B cell (primary cell): ENCODE results near the gene NME9. TPM values are rescaled to one million over a fixed set of nuclear protein-coding genes. Genes with fewer than 3 reads are reported as not detected.

Experiments
- ATAC-seq: fragments of 200-7000 bp; cut with Tn5 transposase; one replicate; pipeline ENCODE4 v1.10.0; 2021; ENCODE audit warnings: low read depth, mild to moderate bottlenecking, moderate number of reproducible peaks, moderate library complexity
- CTCF ChIA-PET: fragments of 350-600 bp; sonication (Branson Sonifier 250); formaldehyde crosslinking; loops from one replicate; lab custom pipeline; 2021; ENCODE audit warnings: antibody characterized with exemption, inconsistent platforms; lab: Charles Lee
- POLR2A ChIA-PET: fragments of 350-600 bp; sonication (Branson Sonifier 250); formaldehyde crosslinking; loops from one replicate; lab custom pipeline; 2021; ENCODE audit warnings: antibody characterized with exemption; lab: Charles Lee
- DNase-seq: peaks from one replicate; pipeline ENCODE4 v3.0.0; 2013
- H2AFZ ChIP-seq: 2 replicates; pipeline ENCODE4 v1.6.1; 2012; ENCODE audit warnings: mild to moderate bottlenecking, low read depth, low read length; ENCODE audit not compliant: insufficient read depth, poor library complexity, severe bottlenecking
- H3K27ac ChIP-seq, 2 donors: 1 replicate in 1 of 2; 2 replicates in 1 of 2; pipeline ENCODE4 v1.5.1; 2012 to 2013; ENCODE audit warnings: low read length in 2 of 2, mild to moderate bottlenecking in 2 of 2, moderate library complexity in 1 of 2
- H3K27me3 ChIP-seq, 4 experiments: fragments of 200-600 bp in 1 of 4; sonication (generic) in 1 of 4; replicated peaks in 1 of 4; 1 replicate in 2 of 4; 2 replicates in 2 of 4; pipeline versions ENCODE4 v1.6.1 to v1.7.0; 2013 to 2016; ENCODE audit warnings: low read length in 3 of 4, mild to moderate bottlenecking in 2 of 4, mixed read lengths in 1 of 4, moderate library complexity in 1 of 4; ENCODE audit not compliant: insufficient read depth in 4 of 4, control insufficient read depth in 3 of 4; ENCODE audit errors: control extremely low read depth in 1 of 4
- H3K36me3 ChIP-seq, 2 experiments: replicated peaks in 1 of 2; 1 replicate in 1 of 2; 2 replicates in 1 of 2; pipeline versions ENCODE4 v1.6.1 to v1.7.1; 2013; ENCODE audit warnings: low read length in 1 of 2; ENCODE audit not compliant: insufficient read depth in 2 of 2, control insufficient read depth in 1 of 2; ENCODE audit errors: control extremely low read depth in 1 of 2, extremely low read depth in 1 of 2
- H3K4me1 ChIP-seq, 2 donors: fragments of 200-600 bp in 1 of 2; sonication (generic) in 1 of 2; 1 replicate in 1 of 2; 2 replicates in 1 of 2; pipeline versions ENCODE4 v1.5.1 to v1.6.1; 2013 to 2017; ENCODE audit warnings: low read length in 2 of 2; ENCODE audit not compliant: control insufficient read depth in 2 of 2, insufficient read depth in 2 of 2
- H3K4me2 ChIP-seq: replicated peaks from 2 replicates; pipeline ENCODE3; 2012; ENCODE audit warnings: mild to moderate bottlenecking, low read depth, low read length; ENCODE audit not compliant: poor library complexity, severe bottlenecking
- H3K4me3 ChIP-seq, 5 experiments: fragments of 200-600 bp in 1 of 5; sonication (generic) in 1 of 5; 1 replicate in 3 of 5; 2 replicates in 2 of 5; pipeline versions ENCODE4 v1.5.1 to v1.7.0; 2011 to 2016; ENCODE audit warnings: low read length in 4 of 5, mild to moderate bottlenecking in 4 of 5, low read depth in 2 of 5, control low read depth in 1 of 5, moderate library complexity in 1 of 5; ENCODE audit not compliant: insufficient read depth in 1 of 5; ENCODE audit errors: control extremely low read depth in 1 of 5, extremely low read depth in 1 of 5
- H3K79me2 ChIP-seq: fragments of 200-600 bp; sonication (generic); one replicate; pipeline ENCODE4 v1.6.0; 2016; ENCODE audit warnings: low read length; ENCODE audit not compliant: control insufficient read depth, insufficient read depth
- H3K9ac ChIP-seq: fragments of 200-600 bp; sonication (generic); 2 replicates; pipeline ENCODE4 v1.6.1; 2017; ENCODE audit warnings: mild to moderate bottlenecking, low read length, moderate library complexity
- H3K9me3 ChIP-seq, 3 donors: one replicate each; pipeline versions ENCODE4 v1.6.1 to v1.7.1; 2013; ENCODE audit warnings: low read length in 2 of 3; ENCODE audit not compliant: control insufficient read depth in 2 of 3, insufficient read depth in 1 of 3; ENCODE audit errors: control extremely low read depth in 1 of 3
- H4K20me1 ChIP-seq: 2 replicates; pipeline ENCODE4 v1.6.0; 2012; ENCODE audit warnings: mild to moderate bottlenecking, low read length; ENCODE audit not compliant: insufficient read depth, control insufficient read depth, poor library complexity, severe bottlenecking
- H3K27ac Mint-ChIP-seq: one replicate; pipeline ENCODE4 v1.8.0; 2021; ENCODE audit warnings: mixed read lengths
- H3K27me3 Mint-ChIP-seq: one replicate; pipeline ENCODE4 v1.8.0; 2021; ENCODE audit warnings: mixed read lengths
- H3K4me1 Mint-ChIP-seq: one replicate; pipeline ENCODE4 v1.8.0; 2021; ENCODE audit warnings: mixed read lengths
- H3K4me3 Mint-ChIP-seq: one replicate; pipeline ENCODE4 v1.8.0; 2021; ENCODE audit warnings: mixed read lengths
- H3K9me3 Mint-ChIP-seq: one replicate; pipeline ENCODE4 v1.8.0; 2022; ENCODE audit warnings: mixed read lengths; ENCODE audit not compliant: insufficient read depth
- CTCF ChIP-seq: fragments of 200-600 bp; IDR thresholded peaks from one replicate; pipeline ENCODE4 v1.8.0; 2022; ENCODE audit warnings: antibody characterized with exemption, mild to moderate bottlenecking
- EZH2 ChIP-seq: IDR thresholded peaks from 2 replicates; pipeline ENCODE4 v1.6.1; 2012; ENCODE audit warnings: borderline replicate concordance, low read depth, mild to moderate bottlenecking, moderate library complexity, low read length; ENCODE audit not compliant: insufficient read depth, poor library complexity, severe bottlenecking
- WGBS: methylation state at CpG from one replicate; pipeline ENCODE4 v1.1.5; 2013; ENCODE audit warnings: missing lambda C conversion rate; ENCODE audit not compliant: insufficient coverage; 5-methylcytosine and 5-hydroxymethylcytosine counted together
- intact Hi-C: fragments of 100-400 bp; cut with micrococcal nuclease; formaldehyde crosslinking; loops from one replicate; pipeline ENCODE4 v1.10.0; 2022
- polyA minus RNA-seq: library from RNA; depleted of rRNA, polyadenylated mRNA; stranded (reverse); fragments of >200 nt; gene quantifications from 2 replicates; pipeline ENCODE4 v1.2.3, GENCODE V29; 2012
- polyA plus RNA-seq: library from polyadenylated mRNA; depleted of rRNA; stranded (reverse); fragments of >200 nt; gene quantifications from 2 replicates; pipeline ENCODE4 v1.2.3, GENCODE V29; 2012
- total RNA-seq, 2 donors: library from RNA; stranded (reverse); fragments of 120-200 nt in 1 of 2; gene quantifications; 1 replicate in 1 of 2; 2 replicates in 1 of 2; pipeline versions ENCODE4 v1.2.3 to v1.2.4, GENCODE V29; 2013 to 2022

The NME9 gene
- total RNA-seq (not detected in 2 replicates), polyA plus RNA-seq (0.17 TPM in 1 of 2 replicates, not detected in the other), polyA minus RNA-seq (not detected in 2 replicates)
- total RNA-seq (2013): not detected

GRCh38 chr3:138329127-138329983, at the start of gene NME9:
Gene NME9, minus strand, starts transcription at chr3:138329851. Its CDS starts 516 bp downstream, at chr3:138329335.
- TF ChIP-seq CTCF (peak; percentile 61), EZH2 (no peak)
- H3K27me3 ChIP-seq: peaks cover 0 to 15% (median 9%) of the 10 kb centered on the region in 4 experiments
- DNase-seq: peak; percentile 84
- no peaks in the 10 kb centered on the region for H4K20me1 ChIP-seq
- intact Hi-C loops: loop anchor here (10.0 kb wide), 1 partner anchor 145 kb away; the partner anchor contains the start of gene ARMC8
- peak within 1 kb of the TSS; percentile 22 to 73 (median 60) for H3K4me3 ChIP-seq
- peak within 1 kb of the TSS in 1 of 2 donors; percentile 49 for H3K27ac ChIP-seq
- WGBS: under 1% methylated on average over 62 of the region's 62 CpGs
- no peaks in the 10 kb centered on the region for H3K36me3 ChIP-seq
- peak within 1 kb of the TSS; percentile 93 for H3K4me3 Mint-ChIP-seq
- H3K27ac Mint-ChIP-seq: peak within 1 kb of the TSS; percentile 62
- H3K9me3 ChIP-seq: no peaks in the 10 kb centered on the region
- CTCF ChIA-PET: interaction anchor here (0.7 to 1.6 kb wide), 3 partner anchors 12 to 607 kb away, joined by 3 to 4 read pairs (median 3); no protein-coding TSS in a partner anchor
- H3K4me2 ChIP-seq: peak within 1 kb of the TSS; percentile 97
- peaks cover 7 to 18% of the 10 kb centered on the region in 2 donors for H3K4me1 ChIP-seq
- H2AFZ ChIP-seq: peak within 1 kb of the TSS; percentile 95
- ATAC-seq: peak; percentile 92
- POLR2A ChIA-PET: no interaction called here
- no peaks in the 10 kb centered on the region for H3K9me3 Mint-ChIP-seq
- H3K9ac ChIP-seq: peak within 1 kb of the TSS; percentile 81
- peaks cover 40% of the 10 kb centered on the region for H3K27me3 Mint-ChIP-seq
- no peaks in the 10 kb centered on the region for H3K79me2 ChIP-seq
- H3K4me1 Mint-ChIP-seq: peaks cover 13% of the 10 kb centered on the region

DNA sequence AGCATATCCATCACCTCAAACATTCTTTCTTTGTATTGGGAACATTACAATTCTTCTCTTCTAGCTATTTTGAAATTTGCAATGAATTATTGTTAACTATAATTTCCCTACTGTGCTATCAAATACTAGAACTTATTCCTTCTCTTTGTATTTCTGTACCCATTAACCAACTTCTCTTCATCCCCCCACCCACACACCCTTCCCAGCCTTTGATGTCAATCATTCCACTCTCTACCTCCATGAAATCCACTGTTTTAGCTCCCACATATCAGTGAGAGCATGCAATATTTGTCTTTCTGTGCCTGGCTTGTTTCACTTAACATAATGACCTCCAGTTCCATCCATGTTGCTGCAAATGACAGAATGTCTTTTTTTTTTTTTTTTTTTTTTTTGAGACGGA, 49.3 kb upstream of the NME9 start:
- Histone ChIP-seq H4K20me1 (no peaks in the 10 kb centered on the region), H3K4me2 (no peak overlapping the region), H2AFZ (no peak overlapping the region), H3K27ac (no peak overlapping the region), H3K27me3 (peaks cover 0 to 45% (median 27%) of the 10 kb centered on the region in 4 experiments), H3K36me3 (no peaks in the 10 kb centered on the region), H3K4me1 (no peaks in the 10 kb centered on the region), H3K9me3 (peaks cover 0 to 6% (median 5%) of the 10 kb centered on the region in 3 donors), H3K79me2 (no peaks in the 10 kb centered on the region), H3K4me3 (no peak overlapping the region), H3K9ac (no peak overlapping the region)
- POLR2A ChIA-PET: no interaction called here
- no peak for ATAC-seq
- Mint-ChIP-seq H3K9me3 (no peaks in the 10 kb centered on the region), H3K27ac (no peak overlapping the region), H3K4me3 (no peak overlapping the region), H3K27me3 (peaks cover 79% of the 10 kb centered on the region), H3K4me1 (no peaks in the 10 kb centered on the region)
- TF ChIP-seq EZH2 (no peak), CTCF (no peak)
- CTCF ChIA-PET: no interaction called here
- intact Hi-C loops: no loop called here
- no CpG with 5 or more reads among the region's 1 CpG for WGBS
- no peak for DNase-seq
